Adrenal gland (tissue), 5 donors: ENCODE results near the gene ZC3H8.

Source experiments
- CTCF ChIP-seq, 6 experiments: fragments of 450-650 bp in 4 of 6; fragments of 200-600 bp in 2 of 6; sonication (generic) in 1 of 6; IDR thresholded peaks; 1 replicate in 5 of 6; 2 replicates in 1 of 6; pipeline versions ENCODE4 v1.5.1 to v1.8.0; 2016 to 2021; ENCODE audit warnings: antibody characterized with exemption in 6 of 6, mild to moderate bottlenecking in 2 of 6, moderate library complexity in 1 of 6
- POLR2A ChIP-seq, 2 donors: fragments of 450-650 bp; IDR thresholded peaks; one replicate each; pipeline ENCODE4 v1.6.1; 2017; ENCODE audit warnings: antibody characterized with exemption in 2 of 2, mild to moderate bottlenecking in 2 of 2, moderate library complexity in 1 of 2
- donor health status: DM: no; HTN: no; CAD: no.

GRCh38 chr2:112256654-112257053 lies 1.8 kb upstream of the ZC3H8 start:
- TF ChIP-seq POLR2A (IDR thresholded peaks at IDR 0.05) = no peak
- no peak for TF ChIP-seq CTCF (IDR thresholded peaks at IDR 0.05)
